Stimulated activated CD8-positive, alpha-beta memory T cell treated with anti-CD3 and anti-CD28 coated beads, Interleukin-12 subunit alpha, Interleukin-12 subunit beta, amount 100 ng/mL, for 4 hours (primary cell): Measurements from ENCODE around the gene GREB1.

Source experiments
- DNase-seq: peaks from one replicate; pipeline ENCODE4 v3.0.0-alpha.2; 2020; ENCODE audit warnings: low read depth

GREB1 gene

DNA sequence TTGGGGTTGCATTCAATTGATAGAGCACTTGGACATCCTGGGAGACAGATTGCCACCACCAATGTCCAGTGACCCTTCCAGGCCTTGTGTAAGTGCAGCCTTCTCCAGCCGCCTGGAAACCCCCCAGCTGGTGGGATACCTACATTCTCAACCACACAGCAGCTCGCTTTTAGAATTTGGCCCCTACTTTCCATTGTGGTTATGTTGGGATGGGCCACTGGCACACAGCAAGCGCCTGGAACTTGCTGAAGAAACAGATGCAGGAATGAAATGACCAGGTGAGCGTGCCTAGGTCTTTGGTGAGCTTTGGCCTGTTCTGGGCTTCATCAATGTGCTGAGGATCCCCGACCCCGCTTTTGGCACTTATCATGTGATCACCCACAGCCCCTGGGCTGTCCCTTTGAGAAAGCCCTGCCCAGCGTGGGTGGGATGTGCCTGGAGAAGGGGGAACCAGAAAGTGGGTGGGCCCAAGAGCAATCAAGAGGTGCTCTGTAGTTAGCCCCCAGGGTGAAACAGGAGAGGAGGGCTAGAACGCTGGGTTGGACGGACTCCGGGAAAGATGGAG lies 152.1 kb downstream of the GREB1 start:
- no peak for DNase-seq

DNA sequence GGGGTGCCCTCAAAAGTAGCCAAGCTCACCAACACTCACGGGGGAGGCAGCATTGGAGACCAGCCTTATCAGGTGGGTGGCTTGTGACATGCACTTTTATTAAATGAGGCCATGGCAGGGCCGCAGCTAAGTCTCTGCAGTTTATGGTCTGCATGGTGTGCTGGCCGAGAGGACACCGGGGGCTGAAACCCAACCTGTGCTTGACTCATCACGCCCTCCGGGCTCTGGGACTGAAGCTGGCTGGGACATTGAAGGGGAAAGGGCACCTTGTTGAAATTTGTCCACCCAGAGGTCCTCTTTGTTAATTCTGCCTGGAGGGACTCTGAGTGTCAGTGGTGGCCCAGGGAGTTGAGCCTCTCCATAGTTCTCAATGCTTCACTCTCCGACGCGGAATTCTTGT lies 153.9 kb downstream of the GREB1 start:
- DNase-seq, result no peak

DNA sequence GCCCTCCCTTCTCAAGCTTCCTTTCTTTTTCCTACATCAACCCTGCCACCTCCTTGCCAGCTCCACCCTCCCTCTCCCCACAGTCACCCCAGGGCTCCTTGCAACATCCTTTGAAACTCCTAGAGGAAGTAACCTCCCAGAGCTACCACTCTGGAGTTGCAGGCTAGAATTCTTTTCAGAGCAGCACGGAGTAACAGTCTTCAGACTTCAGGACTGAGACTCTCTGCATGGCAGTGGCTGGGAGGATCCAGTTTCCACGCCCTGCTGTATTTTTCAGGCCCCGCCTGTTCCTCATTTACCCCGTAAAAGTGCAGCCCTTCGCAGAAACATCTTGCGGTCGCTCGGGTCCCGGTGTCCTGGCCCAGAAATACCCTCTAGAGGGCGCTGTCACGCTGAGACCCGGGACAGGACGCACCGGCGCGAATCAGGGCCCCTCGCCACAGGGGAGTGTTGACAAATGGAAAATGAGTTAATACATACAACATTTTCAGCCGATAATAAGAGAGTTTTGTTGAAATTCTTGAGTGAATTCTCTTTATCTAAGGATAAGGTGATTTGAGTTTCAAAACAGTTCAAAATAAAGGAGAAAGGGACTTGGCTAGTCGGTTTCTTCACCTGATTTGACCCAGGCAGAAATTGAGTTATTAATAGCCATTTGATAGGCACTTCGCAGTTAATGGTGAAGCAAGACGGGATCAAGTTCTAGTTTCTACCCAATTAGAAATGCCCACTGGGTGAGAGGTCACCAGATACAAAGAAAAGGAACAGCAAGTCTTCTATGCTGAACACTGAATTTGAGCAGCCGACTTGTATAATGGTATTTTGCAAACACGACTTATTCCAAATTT lies 154.6 kb downstream of the GREB1 start:
- peak; percentile 56 for DNase-seq

DNA sequence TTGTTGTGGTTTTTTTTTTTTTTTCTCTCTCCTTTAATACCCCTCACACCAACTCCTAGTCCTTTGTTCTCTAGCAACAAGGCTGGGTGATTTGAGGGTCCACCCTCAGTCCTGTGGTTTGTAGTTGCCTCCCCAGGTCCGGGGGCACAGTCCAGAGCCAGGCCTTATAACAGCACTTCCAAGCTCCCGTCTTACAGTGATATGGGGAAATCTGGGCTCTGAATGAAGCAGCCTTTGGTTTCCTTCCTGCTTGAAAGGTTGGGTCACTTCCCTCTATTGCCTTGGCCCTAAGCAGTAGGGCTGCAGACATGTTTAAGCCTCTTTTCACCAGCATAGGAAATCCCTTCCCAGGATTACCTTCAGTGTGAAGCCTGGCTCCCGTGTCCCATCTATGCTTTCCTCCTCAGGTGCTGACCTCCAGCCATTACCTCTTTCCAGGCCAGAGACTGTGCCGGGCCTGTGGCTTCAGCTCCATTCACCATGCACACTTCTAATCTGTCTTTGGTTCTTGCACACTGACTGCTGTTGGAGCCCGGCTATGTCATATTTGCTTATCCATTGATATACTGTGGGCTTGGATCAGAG lies 157.3 kb downstream of the GREB1 start:
- DNase-seq, result no peak
